ENCODE results near the gene PBXIP1.

The PBXIP1 gene

GRCh38 chr1:154975409-154976059, 19.6 kb upstream of the PBXIP1 start (continued):
- TF ChIP-seq TSHZ2 (CRISPR knock-in tag; IDR thresholded peaks at IDR 0.05) (no peak), ZFP30 (CRISPR knock-in tag; IDR thresholded peaks at IDR 0.05) (no peak), ZNF70 (CRISPR knock-in tag; IDR thresholded peaks at IDR 0.05) (no peak), SNAI2 (CRISPR knock-in tag; IDR thresholded peaks at IDR 0.05) (no peak), TOX (CRISPR knock-in tag; IDR thresholded peaks at IDR 0.05; ENCODE audit: borderline replicate concordance) (no peak)

- TF ChIP-seq PATZ1 (CRISPR knock-in tag; IDR thresholded peaks at IDR 0.05; ENCODE audit: borderline replicate concordance) (no peak), SNAI2 (CRISPR knock-in tag; IDR thresholded peaks at IDR 0.05) (no peak), CREB5 (CRISPR knock-in tag; IDR thresholded peaks at IDR 0.05; ENCODE audit: low read depth) (no peak), TCF4 (CRISPR knock-in tag; IDR thresholded peaks at IDR 0.05; ENCODE audit: borderline replicate concordance) (no peak), PPARA (CRISPR knock-in tag; IDR thresholded peaks at IDR 0.05; ENCODE audit: borderline replicate concordance) (no peak)
- TF ChIP-seq, protein P1, sequence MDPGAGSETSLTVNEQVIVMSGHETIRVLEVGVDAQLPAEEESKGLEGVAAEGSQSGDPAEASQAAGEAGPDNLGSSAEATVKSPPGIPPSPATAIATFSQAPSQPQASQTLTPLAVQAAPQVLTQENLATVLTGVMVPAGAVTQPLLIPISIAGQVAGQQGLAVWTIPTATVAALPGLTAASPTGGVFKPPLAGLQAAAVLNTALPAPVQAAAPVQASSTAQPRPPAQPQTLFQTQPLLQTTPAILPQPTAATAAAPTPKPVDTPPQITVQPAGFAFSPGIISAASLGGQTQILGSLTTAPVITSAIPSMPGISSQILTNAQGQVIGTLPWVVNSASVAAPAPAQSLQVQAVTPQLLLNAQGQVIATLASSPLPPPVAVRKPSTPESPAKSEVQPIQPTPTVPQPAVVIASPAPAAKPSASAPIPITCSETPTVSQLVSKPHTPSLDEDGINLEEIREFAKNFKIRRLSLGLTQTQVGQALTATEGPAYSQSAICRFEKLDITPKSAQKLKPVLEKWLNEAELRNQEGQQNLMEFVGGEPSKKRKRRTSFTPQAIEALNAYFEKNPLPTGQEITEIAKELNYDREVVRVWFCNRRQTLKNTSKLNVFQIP (CRISPR knock-in tag; IDR thresholded peaks at IDR 0.05; ENCODE audit: borderline replicate concordance, low read depth) = no peak
- peak; percentile 22 for ATAC-seq
Measured at GRCh38 chr1:154974808-154975408, 19.0 kb upstream of the PBXIP1 start.

DNA sequence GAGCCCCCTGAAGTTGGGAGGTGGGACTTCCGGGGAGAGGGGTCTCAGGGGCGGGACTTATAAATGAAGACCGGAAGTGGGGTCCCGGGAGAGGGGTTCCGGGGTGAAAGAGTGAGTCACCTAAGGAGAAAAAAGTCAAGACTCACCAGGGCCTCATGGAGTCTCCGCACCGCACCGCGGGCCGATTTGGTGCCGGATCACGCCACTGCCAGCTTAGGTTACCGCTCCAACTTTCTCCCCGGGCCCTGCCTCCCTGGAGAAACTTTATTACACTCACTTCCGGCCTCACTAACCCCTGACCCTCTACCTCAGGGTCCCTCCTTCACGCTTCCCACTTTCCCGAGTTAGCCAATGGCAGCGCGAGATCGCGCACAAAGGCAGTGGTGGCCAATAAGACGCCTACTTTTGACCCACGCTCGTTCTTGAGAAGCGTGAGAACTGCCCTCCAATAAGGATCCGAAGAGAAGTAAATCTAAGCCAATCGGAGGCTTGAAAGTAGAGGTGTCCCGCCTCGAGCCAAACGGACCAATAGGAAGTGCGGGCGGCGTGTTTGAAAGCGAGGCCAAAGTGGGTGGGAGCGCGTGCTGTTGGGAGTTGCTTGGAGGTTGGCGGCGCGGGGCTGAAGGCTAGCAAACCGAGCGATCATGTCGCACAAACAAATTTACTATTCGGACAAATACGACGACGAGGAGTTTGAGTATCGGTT, 18.4 kb upstream of the PBXIP1 start, which contains the start of gene CKS1B:
CKS1B (plus strand) TSS at position 580 of the 706 bp plus-strand sequence; CDS start at position 645, 65 bp downstream.
- ATAC-seq = peak; percentile 71
- peak; percentile 34; the same call in 1 of the 2 replicates for TF ChIP-seq ZC3H10 (CRISPR knock-in tag; IDR thresholded peaks at IDR 0.05)
- no peak for TF ChIP-seq TSHZ2 (CRISPR knock-in tag; IDR thresholded peaks at IDR 0.05)
- TF ChIP-seq RARB (CRISPR knock-in tag; IDR thresholded peaks at IDR 0.05) = peak; percentile 61; the same call in 1 of the 2 replicates
- TF ChIP-seq, protein P2, sequence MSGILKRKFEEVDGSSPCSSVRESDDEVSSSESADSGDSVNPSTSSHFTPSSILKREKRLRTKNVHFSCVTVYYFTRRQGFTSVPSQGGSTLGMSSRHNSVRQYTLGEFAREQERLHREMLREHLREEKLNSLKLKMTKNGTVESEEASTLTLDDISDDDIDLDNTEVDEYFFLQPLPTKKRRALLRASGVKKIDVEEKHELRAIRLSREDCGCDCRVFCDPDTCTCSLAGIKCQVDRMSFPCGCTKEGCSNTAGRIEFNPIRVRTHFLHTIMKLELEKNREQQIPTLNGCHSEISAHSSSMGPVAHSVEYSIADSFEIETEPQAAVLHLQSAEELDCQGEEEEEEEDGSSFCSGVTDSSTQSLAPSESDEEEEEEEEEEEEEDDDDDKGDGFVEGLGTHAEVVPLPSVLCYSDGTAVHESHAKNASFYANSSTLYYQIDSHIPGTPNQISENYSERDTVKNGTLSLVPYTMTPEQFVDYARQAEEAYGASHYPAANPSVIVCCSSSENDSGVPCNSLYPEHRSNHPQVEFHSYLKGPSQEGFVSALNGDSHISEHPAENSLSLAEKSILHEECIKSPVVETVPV (CRISPR knock-in tag; IDR thresholded peaks at IDR 0.05) = no peak
- peak; percentile 30; the same call in 1 of the 2 replicates for TF ChIP-seq TOX (CRISPR knock-in tag; IDR thresholded peaks at IDR 0.05; ENCODE audit: borderline replicate concordance)
- TF ChIP-seq ESRRG (CRISPR knock-in tag; IDR thresholded peaks at IDR 0.05) = no peak
- TF ChIP-seq, protein P1 (CRISPR knock-in tag; IDR thresholded peaks at IDR 0.05; ENCODE audit: borderline replicate concordance, low read depth) = 0 out of 2 replicates have a peak, but pooled peaks have one; percentile 51
- TF ChIP-seq SNAI2 (CRISPR knock-in tag; IDR thresholded peaks at IDR 0.05) = no peak

Data from SK-N-SH treated with all-trans-retinoic acid at 6 μM for 48 hours (cell line).